ENCODE measurements around the gene PLEKHG4B.
"Not testable (repeated sequence)": the region's sequence is repeated elsewhere in the genome, so short reads cannot be mapped to it uniquely, and the experiment has no call there.

DNA sequence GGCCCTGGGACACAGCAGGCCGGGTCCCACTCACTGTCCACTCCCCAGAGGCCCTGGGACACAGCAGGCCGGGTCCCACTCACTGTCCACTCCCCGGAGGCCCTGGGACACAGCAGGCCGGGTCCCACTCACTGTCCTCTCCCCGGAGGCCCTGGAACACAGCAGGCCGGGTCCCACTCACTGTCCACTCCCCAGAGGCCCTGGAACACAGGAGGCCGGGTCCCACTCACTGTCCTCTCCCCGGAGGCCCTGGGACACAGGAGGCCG lies 18.9 kb upstream of the PLEKHG4B start:
- TF ChIP-seq, protein P1, sequence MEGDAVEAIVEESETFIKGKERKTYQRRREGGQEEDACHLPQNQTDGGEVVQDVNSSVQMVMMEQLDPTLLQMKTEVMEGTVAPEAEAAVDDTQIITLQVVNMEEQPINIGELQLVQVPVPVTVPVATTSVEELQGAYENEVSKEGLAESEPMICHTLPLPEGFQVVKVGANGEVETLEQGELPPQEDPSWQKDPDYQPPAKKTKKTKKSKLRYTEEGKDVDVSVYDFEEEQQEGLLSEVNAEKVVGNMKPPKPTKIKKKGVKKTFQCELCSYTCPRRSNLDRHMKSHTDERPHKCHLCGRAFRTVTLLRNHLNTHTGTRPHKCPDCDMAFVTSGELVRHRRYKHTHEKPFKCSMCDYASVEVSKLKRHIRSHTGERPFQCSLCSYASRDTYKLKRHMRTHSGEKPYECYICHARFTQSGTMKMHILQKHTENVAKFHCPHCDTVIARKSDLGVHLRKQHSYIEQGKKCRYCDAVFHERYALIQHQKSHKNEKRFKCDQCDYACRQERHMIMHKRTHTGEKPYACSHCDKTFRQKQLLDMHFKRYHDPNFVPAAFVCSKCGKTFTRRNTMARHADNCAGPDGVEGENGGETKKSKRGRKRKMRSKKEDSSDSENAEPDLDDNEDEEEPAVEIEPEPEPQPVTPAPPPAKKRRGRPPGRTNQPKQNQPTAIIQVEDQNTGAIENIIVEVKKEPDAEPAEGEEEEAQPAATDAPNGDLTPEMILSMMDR (conservative IDR thresholded peaks at IDR 0.05; ENCODE audit: low read depth, low read length), result not testable (repeated sequence)
- not testable (repeated sequence) for TF ChIP-seq EZH2 (IDR thresholded peaks at IDR 0.05; ENCODE audit: low read length, unreplicated experiment)
